ENCODE results near the gene WDFY1.

- TF ChIP-seq CTCF (IDR thresholded peaks at IDR 0.05): no peak
- no peak for TF ChIP-seq EZH2 (IDR thresholded peaks at IDR 0.05; ENCODE audit: borderline replicate concordance, insufficient read depth, low read depth, low read length, poor library complexity, severe bottlenecking)
Observed at GRCh38 chr2:223928113-223929006, 16.8 kb downstream of the WDFY1 start.

Data from B cell (primary cell).